D341Med (cell line): Measurements from ENCODE around the gene GMPR.

Source experiments
- DNase-seq: peaks from one replicate; pipeline ENCODE4 v3.0.0; 2012; ENCODE audit warnings: low spot score

GMPR gene

GRCh38 chr6:16302721-16303552 is 64.5 kb downstream of the GMPR start:
- no peak for DNase-seq

- no peak for DNase-seq
These were observed 66.9 kb downstream of the GMPR start for GRCh38 chr6:16305246-16305725.

DNA sequence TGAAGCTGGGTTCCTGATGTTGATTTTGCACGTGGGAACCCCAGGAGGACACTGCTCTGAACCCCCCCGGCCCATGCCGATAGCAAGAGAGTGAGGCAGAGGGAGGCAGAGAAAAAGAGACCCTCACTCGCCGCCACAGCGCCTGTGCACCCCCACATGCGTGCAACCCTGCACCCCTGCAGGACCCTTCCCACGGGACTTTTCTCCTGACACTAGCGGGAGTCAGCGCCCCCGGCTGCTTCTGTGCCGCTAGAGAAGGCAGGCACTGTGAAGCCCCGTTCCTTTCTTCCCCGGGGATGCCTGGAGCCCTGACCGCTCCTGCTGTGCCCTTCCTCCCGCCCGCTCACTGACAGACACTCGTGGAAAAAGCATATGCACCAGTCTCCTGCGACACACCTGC is 67.4 kb downstream of the GMPR start:
- no peak for DNase-seq

GRCh38 chr6:16306334-16306733 is 67.9 kb downstream of the GMPR start:
- DNase-seq = no peak

DNA sequence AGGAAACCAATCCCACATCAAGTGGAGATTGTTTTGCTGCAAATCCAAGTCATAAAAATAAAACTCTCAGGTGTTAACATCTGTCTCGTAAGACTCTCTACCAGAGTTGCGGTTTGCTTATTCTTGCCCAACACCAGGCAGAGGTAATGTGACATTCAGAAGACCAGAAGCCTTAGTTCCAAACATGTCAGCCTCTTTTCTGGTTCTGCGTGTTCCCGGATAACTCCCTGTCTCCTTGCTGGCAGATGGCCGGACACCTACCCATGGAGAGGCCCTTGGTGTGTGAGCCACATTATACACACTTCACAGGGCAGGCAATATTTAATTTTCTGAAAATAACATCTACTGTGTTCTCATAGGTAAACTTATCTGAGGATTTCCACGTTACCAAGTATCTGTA is 73.4 kb downstream of the GMPR start:
- DNase-seq = no peak

- no peak for DNase-seq
These were observed 75.3 kb downstream of the GMPR start for GRCh38 chr6:16313732-16314131.

DNA sequence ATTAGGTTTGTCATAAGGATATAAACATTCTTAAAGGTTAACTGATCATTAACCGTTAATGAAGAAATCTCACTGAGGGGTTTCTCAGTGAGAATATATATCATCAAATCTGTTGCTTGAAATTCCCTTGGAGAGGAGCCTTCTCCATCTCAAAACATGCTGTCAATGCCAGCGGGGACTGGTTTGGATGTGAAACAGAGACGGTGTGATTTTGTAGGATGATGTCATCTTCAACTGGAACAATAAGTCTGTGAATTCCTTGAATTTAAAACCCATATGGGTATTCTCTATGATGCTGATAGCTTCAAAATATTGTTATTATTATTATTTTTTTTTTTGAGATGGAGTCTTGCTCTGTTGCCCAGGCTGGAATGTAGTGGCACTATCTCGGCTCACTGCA is 75.9 kb downstream of the GMPR start:
- no peak for DNase-seq

- peak; percentile 48 for DNase-seq
These were observed 78.4 kb downstream of the GMPR start for GRCh38 chr6:16316741-16317251.

GRCh38 chr6:16318538-16318937 is 80.2 kb downstream of the GMPR start:
- no peak for DNase-seq

GRCh38 chr6:16318953-16319720 is 80.8 kb downstream of the GMPR start:
- no peak for DNase-seq

GRCh38 chr6:16319813-16320532 is 81.6 kb downstream of the GMPR start:
- no peak for DNase-seq

- DNase-seq = no peak
These were observed 82.3 kb downstream of the GMPR start for GRCh38 chr6:16320533-16321340.

GRCh38 chr6:16321341-16321710 is 82.9 kb downstream of the GMPR start:
- DNase-seq = no peak

DNA sequence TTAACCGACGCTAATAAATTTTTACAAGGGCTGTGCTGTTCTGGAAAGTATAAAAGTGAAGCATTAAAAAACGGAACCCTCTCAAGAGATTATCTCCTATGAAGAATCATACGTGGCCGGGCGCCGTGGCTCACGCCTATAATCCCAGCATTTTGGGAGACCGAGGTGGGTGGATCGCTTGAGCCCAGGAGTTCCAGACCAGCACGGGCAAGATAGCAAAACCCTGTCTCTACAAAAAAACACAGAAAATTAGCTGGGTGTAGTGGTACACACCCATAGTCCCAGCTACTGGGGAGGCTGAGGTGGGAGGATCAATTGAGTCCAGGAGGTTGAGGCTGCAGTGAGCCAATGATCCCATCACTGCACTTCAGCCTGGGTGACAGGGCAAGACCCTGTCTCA is 83.4 kb downstream of the GMPR start:
- no peak for DNase-seq

GRCh38 chr6:16322666-16323312 is 84.4 kb downstream of the GMPR start:
- no peak for DNase-seq

DNA sequence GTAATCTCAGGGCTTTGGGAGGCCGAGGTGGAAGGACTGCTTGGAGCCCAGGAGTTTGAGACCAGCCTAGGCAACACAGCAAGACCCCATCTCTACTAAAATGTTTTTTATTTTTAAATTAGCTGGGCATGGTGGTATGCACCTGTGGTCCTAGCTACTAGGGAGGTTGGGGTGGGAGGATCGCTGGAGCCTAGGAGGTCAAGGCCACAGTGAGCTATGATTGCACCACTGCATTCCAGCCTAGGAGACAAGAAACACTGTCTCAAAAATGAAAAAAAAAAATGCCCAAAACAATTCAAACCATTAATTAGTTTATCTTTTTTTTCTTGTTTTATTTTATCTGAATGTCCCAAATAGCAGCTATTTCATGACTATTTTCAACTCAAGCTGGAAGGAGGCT is 85.8 kb downstream of the GMPR start:
- DNase-seq = no peak

DNA sequence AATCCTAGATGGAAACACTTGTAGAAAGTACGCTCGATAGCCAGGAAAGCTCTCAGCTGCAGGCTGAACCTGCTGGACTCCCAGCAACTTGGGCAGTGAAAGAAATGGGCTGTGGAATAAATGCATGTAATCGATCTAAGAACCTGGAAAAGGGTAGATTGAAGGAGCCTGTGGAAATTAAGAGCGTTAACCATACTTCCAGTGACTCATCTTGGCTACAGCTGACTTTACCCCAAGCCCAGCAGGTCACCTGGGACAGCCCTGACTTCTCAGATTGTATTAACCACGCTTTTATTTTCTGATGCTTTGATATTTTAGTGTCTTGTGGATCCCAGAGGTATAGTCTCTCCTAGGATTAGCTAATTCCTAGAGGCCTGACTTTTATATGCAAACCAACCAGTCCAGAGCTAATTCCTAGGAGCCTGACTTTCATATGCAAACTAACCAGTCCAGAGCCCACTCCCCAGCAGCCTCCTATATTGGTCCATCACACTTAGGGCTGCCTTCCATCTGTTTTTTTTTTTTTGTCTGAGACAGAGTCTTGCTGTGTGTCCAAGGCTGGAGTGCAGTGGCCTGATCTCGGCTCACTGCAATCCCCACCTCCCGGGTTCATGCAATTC is 86.3 kb downstream of the GMPR start:
- no peak for DNase-seq

GRCh38 chr6:16326531-16326930 is 88.1 kb downstream of the GMPR start:
- DNase-seq = no peak

DNA sequence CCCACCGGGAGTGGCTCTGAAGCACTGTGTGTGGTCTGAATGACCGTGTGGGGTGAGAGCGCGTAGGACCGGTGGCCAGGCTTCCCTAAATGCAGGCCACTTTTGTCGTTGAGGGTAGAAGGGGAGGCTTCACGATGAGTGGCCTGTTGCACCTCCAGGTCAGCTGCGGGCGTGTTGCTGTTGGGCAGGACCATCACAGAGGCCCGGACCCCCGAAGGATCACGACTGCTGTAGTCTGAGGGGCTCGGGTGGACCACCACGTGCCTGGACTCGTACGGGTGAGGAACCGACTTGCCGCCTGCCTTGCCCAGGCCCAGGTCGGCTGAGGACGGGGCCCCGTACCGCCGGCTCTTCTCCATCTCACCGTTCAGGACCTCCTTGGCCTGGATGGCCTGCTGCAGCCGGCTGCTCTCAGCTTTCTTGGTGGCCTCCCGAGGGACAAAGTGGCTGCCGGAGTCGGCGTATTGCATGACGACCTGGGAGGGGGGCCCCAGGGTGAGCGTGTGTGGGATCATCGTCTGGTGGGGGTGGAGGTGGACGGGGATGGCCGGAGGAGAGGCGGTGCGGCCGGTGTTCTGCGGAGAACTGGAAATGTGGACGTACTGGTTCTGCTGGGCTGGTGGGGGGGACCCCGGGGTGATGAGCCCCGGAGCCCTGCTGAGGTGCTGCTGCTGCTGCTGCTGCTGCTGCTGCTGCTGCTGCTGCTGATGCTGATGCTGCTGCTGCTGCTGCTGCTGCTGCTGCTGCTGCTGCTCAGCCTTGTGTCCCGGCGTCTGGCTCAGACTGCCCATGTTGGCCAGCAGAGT is 88.8 kb downstream of the GMPR start:
- DNase-seq = no peak
